WERI-Rb-1 (cell line): ENCODE measurements around the gene PLXNA4.

Experiments used
- DNase-seq: peaks from one replicate; pipeline ENCODE4 v3.0.0-alpha.2; 2020
- H3K27ac ChIP-seq: fragments of 250-450 bp; sonication (Bioruptor Pico); 2 replicates; pipeline ENCODE4 v1.5.1; 2020; ENCODE audit warnings: mild to moderate bottlenecking, moderate library complexity
- H3K27me3 ChIP-seq: fragments of 250-450 bp; sonication (Bioruptor Pico); 2 replicates; pipeline ENCODE4 v1.5.1; 2021; ENCODE audit warnings: mild to moderate bottlenecking, low read depth, moderate library complexity; ENCODE audit not compliant: insufficient read depth, severe bottlenecking
- H3K36me3 ChIP-seq: fragments of 250-450 bp; sonication (Bioruptor Pico); 2 replicates; pipeline ENCODE4 v1.5.1; 2020; ENCODE audit warnings: mild to moderate bottlenecking, moderate library complexity
- H3K4me3 ChIP-seq: 2 replicates; pipeline ENCODE4 v1.5.1; 2011; ENCODE audit warnings: low read depth, mild to moderate bottlenecking, control low read depth, low read length
- H3K9me3 ChIP-seq: fragments of 250-450 bp; sonication (Bioruptor Pico); 2 replicates; pipeline ENCODE4 v1.5.1; 2021; ENCODE audit warnings: mild to moderate bottlenecking, moderate library complexity; ENCODE audit not compliant: severe bottlenecking
- TF ChIP-seq, protein P1 (sequence below): IDR thresholded peaks from 2 replicates; pipeline ENCODE4 v1.5.1; 2011; ENCODE audit warnings: low read depth, mild to moderate bottlenecking, control low read depth, inconsistent platforms, low read length

PLXNA4 gene

DNA sequence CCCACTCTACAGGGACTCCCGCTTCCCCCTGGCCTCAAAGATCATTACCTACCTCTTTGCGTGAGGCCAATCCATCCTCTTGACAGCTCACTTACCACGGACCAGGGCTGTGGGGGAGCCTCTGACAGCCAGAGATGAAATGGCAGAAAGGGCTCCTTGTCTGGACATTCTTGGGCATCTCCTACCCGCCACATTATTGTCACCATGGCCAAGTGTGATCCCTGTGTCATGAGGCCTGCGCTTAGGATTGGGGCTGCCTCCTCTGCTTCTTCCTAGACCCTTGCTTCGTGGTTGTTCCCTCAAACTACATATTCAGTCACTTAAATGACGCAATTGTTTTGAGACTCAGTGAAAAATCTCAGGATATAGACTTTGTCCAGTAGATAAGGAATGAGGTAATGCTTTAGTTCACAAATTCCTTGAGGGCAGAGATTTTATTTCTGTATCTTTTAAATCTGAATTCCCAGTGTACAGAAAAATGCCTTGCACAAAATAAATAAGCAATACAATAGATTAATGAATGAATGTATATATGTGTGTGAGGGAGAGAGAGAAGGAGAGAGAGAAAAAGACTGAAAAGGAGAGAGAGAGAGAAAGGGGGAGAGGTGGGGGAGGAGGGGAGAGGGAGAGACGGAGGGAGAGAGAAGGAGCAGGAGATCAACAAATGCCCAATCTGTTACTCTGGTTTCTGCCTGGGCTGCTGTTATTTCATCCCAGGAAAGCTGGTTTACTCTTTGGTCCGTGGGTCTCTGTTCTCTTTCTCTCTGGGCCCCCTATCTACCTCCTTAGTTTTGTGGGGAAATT lies 159.0 kb downstream of the PLXNA4 start:
- Histone ChIP-seq H3K27ac (no peak overlapping the region), H3K4me3 (no peak overlapping the region), H3K36me3 (no peaks in the 10 kb centered on the region), H3K9me3 (no peaks in the 10 kb centered on the region), H3K27me3 (no peaks in the 10 kb centered on the region)
- DNase-seq: no peak
- TF ChIP-seq, protein P1, sequence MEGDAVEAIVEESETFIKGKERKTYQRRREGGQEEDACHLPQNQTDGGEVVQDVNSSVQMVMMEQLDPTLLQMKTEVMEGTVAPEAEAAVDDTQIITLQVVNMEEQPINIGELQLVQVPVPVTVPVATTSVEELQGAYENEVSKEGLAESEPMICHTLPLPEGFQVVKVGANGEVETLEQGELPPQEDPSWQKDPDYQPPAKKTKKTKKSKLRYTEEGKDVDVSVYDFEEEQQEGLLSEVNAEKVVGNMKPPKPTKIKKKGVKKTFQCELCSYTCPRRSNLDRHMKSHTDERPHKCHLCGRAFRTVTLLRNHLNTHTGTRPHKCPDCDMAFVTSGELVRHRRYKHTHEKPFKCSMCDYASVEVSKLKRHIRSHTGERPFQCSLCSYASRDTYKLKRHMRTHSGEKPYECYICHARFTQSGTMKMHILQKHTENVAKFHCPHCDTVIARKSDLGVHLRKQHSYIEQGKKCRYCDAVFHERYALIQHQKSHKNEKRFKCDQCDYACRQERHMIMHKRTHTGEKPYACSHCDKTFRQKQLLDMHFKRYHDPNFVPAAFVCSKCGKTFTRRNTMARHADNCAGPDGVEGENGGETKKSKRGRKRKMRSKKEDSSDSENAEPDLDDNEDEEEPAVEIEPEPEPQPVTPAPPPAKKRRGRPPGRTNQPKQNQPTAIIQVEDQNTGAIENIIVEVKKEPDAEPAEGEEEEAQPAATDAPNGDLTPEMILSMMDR: no peak

DNA sequence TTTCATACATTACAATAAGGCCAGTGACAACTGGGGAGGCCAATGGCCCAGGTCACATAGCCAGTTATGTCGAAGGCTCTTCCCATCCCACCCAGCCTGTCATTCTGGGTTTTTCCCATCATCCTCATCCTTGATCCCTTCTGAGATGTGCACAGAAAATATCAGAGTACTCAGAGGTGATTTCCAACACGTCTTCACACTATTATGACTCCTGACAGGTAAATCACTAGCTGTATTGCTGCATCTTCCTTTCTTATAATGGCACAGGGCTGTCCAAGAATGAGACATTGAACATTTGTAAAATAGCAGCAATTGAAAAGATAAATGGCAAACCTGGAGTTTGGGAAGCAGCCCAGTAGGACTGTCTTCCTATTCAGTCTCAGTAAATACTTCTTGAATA lies 159.9 kb downstream of the PLXNA4 start:
- TF ChIP-seq, protein P1: no peak
- Histone ChIP-seq H3K27ac (no peak overlapping the region), H3K36me3 (no peaks in the 10 kb centered on the region), H3K27me3 (no peaks in the 10 kb centered on the region), H3K9me3 (no peaks in the 10 kb centered on the region), H3K4me3 (no peak overlapping the region)
- DNase-seq: no peak

DNA sequence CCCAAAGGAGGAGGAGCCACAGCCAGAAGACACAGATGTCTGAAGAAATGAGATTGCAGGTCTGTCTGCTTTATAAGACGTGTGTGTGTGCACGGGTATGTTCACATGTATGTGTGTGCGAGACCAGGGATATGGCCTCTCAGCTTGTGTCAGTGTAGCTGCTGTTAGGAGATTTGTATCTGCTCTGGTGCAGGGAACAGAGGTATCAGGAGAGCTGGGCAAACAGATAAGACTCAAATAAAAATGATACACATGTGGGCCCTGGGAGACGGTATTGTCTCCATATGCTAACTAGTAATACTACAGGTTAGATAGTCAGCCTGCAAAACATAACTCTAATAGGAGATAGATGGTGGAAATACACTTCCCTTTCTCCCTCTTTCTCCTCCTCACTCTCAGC lies 161.0 kb downstream of the PLXNA4 start:
- no peaks in the 10 kb centered on the region for H3K9me3 ChIP-seq
- TF ChIP-seq, protein P1: no peak
- DNase-seq: no peak
- H3K4me3 ChIP-seq: no peak overlapping the region
- H3K27me3 ChIP-seq: no peaks in the 10 kb centered on the region
- H3K27ac ChIP-seq: no peak overlapping the region
- H3K36me3 ChIP-seq: no peaks in the 10 kb centered on the region

DNA sequence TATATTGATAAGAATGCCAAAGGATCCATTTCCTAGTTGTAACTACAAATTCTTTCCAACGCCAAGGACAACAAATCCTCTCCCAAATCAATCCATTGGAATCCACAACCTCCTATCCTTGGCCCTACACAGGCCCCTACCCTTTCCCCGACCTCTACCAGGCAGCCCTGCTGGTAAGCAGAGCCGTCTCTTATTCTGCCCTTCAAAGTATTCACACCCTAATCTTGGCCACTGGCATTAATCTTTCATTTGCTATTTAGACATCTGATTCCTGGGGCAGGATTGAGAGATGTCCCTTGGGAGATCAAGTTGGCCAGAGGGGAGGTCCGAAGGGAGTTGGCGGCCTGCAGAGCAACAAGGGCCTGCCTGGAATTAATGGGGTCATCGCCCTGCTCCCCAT lies 161.4 kb downstream of the PLXNA4 start:
- Histone ChIP-seq H3K36me3 (no peaks in the 10 kb centered on the region), H3K4me3 (no peak overlapping the region), H3K9me3 (no peaks in the 10 kb centered on the region), H3K27me3 (no peaks in the 10 kb centered on the region), H3K27ac (no peak overlapping the region)
- DNase-seq: no peak
- TF ChIP-seq, protein P1: no peak

DNA sequence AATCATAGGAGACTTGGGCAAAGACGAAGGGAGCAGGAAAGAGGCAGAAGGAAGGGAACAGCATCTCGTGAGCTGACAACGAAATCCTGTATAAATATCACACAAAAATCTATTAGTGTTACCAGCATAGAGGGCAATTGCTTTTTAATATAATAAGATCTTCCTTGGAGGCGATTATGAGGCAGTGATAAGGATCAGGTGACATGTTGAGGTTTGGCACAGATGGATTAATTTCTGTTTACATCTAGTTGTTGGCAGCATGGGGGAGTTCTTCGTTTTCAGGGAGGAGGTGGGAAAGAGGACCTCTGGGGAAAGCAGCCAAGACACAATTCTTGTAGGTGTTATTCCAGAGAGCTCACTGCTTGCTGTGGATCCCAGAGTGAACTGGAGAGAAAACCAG lies 163.8 kb downstream of the PLXNA4 start:
- no peaks in the 10 kb centered on the region for H3K27me3 ChIP-seq
- H3K27ac ChIP-seq: no peak overlapping the region
- no peak for DNase-seq
- no peaks in the 10 kb centered on the region for H3K9me3 ChIP-seq
- H3K36me3 ChIP-seq: no peaks in the 10 kb centered on the region
- no peak overlapping the region for H3K4me3 ChIP-seq
- TF ChIP-seq, protein P1: no peak
